ENCODE data around the gene OR1I1.

OR1I1 gene

DNA sequence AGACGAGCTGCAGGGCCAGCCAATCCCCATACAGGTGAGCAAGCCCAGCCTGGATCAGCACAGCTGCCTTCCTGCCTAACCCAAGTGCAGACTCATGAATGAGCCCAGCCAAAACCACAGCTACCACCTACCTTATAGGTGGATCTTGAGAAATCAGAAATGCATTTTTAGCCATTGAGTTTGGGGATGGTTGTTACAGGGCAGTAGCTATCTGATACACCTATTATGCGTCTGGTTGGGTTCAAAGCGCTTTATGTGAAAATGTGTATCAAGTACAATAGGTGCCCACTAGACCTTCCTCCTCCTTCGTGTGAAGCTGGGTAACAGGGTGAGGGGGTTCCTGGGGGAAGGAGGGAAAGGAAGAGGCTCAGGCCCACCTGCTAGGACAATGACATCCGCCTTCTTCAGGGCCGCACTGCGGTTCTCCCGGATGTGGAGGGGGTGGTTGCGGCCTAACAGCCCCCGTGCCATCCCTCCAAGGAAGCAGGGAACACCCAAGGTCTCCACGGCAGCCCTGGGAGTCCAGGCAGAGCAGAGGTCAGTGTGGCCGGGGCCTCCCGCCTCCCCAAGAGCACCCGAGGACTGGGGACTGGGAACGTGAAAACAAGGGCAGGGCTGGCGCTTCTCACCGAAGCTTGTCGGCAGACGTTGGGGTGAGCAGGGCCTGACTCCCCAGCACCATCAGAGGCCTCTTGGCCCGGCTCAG lies 36.9 kb downstream of the OR1I1 start:
- no peak for DNase-seq

DNA sequence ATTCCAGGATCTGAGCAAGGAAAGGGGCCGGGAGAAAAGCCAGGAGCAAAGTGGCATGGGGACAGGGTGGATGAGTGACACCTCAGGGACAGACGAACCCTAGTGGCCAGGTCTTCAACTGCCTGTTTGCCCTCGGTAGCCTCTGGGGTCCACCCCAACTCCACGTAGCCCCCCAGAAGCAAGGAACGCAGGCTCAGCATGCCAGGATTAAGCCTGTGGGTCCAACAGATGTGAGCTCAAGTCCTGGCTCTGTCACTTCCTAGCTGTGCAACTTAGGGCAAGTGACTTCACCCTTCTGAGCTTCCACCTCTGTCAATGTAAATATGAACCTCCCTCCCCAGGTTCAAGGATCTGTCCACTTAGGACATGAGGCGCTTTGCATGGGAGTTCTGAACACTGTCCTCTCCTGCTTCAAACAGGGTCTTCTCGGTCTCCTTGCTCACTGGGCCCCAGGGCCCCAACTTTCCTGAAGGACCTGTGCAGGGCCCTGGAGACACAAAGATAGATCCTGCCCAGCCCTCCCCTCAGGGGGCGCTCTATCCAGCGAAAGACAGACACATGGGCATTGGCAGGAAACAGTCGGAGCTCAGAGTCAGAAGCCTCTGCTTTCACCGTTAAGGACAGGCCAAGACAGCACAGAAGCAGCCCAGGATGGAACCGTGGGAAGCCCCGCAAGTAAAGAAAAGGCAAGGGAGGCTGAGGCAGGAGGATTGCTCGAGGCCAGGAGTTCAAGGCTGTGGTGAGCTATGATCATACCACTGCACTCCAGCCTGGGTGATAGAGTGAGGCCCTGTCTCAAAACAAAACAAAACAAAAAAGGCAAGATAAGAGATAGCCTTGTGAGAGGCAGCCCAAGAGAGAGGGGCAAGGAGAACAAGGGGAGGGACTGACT lies 38.4 kb downstream of the OR1I1 start:
- no peak for DNase-seq

DNA sequence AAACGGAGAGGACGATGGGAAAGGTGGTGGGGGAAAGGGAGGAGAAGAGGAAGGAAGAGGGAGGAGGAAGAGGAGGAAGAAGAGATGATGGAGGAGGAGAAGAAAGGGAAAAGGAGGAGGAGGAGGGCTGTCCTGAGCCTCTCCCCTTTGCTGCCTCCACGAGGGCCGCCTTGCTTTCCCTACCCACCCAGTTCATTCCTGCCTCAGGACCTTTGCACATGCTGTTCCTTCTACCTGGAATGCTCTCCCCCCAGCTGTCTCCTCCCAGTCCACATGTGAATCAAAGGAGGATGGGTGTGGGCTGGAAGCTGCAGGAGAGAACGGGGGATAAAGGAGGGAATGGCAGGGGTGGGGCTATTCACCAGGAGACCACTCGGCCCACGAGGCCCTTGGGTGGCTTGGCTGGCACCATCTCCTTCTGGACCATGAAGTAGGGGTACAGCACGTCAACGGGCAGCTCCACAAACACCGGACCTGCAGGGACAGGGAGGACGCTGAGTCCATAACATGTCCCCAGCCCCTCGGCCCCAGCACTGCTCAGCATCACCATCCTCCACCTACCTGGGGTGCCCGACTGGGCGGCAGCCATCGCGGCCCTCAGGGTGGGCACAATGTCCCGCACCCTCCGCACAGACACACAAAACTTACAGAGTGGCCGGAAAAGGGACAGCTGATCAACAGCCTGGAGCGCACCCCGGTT lies 40.5 kb downstream of the OR1I1 start:
- no peak for DNase-seq

- no peak for DNase-seq
Measured at GRCh38 chr19:15123031-15123890, 41.2 kb downstream of the OR1I1 start.

- DNase-seq = peak in 12 of 14 donors; percentile 24 to 71 (median 54)
Measured at GRCh38 chr19:15123900-15124299, 41.9 kb downstream of the OR1I1 start.

GRCh38 chr19:15124572-15125231 lies 42.7 kb downstream of the OR1I1 start:
- peak in 6 of 14 donors; percentile 19 to 55 (median 50) for DNase-seq

DNA sequence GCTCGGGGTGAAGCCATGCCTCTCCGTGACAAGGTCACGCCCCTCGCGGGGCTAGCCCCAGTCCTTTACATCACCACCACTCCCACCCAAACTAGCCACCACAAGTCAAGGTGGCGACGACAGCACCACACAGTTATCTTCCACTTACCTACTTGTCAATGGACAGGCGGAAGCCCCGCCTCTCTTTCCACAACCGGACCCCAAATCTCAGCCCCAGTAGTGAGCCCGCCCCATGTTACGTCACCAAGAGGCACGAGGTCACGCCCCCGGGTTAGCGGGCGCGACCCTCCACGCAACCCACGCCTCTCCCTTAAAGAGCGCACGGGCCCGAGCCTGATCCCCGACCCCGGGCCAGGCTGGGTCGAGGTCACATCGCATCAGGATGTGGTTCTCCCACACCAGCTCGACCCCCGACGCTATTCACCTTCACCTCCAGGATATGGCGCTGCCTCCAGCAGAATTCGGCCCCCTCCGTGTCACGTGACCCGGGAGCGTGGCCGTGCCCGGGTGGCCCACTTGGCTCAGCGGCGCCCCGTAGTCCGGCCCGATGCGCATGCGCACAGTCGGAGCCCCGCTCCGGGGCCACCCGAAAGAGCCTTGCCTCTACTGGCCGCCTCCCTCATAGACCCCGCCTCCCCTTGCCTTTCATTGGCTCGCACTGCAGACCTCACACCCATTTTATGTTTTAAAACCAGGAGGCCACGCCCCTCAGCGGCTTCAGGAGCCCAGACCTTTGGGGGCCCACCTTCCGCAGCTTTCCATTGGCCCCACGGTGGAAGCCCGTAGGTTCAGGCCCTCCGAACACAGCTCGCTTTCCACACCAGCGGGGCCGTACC lies 43.4 kb downstream of the OR1I1 start:
- peak; percentile 71 to 97 (median 94) for DNase-seq

GRCh38 chr19:15126131-15126910 lies 44.3 kb downstream of the OR1I1 start:
- DNase-seq = no peak

- no peak for DNase-seq
Measured at GRCh38 chr19:15128162-15128770, 46.3 kb downstream of the OR1I1 start.

DNA sequence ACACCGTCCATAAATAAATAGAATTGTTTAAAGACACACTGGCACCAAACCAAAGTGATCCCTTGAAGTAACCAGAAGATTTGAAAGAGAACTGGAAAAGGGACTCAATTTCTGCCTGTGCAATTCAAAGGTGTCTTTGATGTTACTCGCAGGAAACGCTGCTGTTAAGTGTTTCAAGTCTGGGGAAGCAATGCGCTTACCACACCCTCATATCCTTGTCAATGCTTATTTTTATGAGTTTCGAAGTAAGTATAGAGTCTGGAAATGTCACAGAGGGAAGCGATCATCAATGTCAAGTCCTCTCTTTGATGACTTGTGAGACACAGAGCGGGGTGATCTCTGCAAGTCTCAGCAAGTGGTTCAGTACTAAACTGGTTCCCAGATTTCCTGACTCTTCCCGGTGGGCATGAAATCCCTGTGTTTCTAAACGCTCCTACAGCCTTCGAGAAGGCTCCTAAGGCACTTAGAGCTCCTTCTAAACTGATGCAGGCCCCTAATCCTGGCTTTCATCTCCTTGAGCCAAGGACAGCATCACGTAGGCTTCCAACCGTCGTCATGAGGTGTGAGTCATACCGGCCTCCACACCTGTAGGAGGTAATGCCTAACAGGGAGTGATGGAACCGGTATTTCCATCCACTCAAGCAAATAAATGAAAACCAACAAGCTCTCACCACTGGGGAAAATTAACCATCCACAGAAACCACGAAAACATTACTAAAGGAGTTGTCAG lies 48.0 kb downstream of the OR1I1 start:
- no peak for DNase-seq

- no peak for DNase-seq
Measured at GRCh38 chr19:15136234-15136954, 54.4 kb downstream of the OR1I1 start.

DNA sequence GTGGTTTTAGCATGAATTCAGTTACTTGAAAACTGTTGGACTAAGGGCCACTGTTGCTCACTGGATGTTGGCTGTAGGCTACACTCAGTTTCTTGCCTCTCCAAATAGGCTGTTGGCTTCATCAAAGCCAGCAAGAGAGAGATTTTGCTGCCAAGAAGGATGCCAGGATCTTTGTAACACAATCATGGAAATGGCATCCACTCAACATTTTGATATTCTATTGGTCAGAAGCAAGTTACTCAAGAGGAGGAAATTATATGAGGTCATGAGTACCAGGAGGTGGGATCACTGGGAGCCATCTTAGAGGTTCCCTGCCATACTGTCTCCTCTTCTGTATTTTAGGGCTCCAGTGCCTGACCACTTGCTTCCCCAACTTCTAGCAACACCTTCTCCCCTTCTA lies 55.8 kb downstream of the OR1I1 start:
- no peak for DNase-seq

DNA sequence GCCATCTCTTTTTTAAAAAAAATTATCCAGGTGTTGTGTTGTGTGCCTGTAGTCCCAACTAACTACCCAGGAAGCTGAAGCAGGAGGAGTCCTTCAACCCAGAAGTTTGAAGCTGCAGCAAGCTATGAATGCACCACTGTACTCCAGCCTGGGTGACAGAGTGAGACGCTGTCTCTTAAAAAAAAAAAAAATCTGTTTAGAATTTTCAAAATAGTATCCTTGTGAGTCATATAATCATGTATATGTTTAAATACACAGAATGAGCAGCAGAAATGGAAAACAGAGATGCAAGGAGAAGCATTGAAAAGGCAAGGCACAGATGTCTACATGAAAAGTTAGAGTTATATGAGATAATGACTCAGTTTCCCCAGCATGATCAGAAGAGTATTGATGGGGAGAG lies 56.4 kb downstream of the OR1I1 start:
- no peak for DNase-seq

DNA sequence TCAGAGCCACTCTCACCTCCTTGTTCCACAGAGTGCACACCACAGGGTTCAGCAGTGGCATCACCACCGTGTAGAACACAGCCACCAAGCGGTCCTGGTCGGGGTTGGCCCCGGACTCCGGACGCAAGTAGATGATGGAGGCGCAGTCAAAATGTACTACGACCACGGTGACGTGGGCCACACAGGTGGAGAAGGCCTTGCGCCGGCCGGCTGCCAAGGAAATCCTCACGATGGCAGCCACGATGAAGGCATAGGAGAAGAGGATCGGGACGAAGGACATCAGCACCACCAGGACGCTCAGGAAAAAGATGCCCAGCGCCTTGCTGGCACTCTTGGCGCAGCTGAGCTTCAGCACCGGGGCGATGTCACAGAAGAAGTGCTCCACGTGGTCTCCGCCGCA lies 59.1 kb downstream of the OR1I1 start:
- DNase-seq = no peak

- no peak for DNase-seq
Measured at GRCh38 chr19:15142313-15142712, 60.3 kb downstream of the OR1I1 start.
